HepG2 (cell line): ENCODE data around the gene WASHC4. TPM values are rescaled to one million over a fixed set of nuclear protein-coding genes. Genes with fewer than 3 reads are reported as not detected.

Experiments used
- FOXO1 ChIP-seq: sonication (generic); formaldehyde crosslinking; IDR thresholded peaks from 2 replicates; pipeline ENCODE4 v1.4.0; 2020; ENCODE audit warnings: missing genetic modification reagents
- HNRNPH1 ChIP-seq: fragments of 200-400 bp; formaldehyde crosslinking; optimal IDR thresholded peaks from 2 replicates; pipeline ENCODE3; 2017; ENCODE audit warnings: mild to moderate bottlenecking, low read depth, low read length
- KAT2B ChIP-seq: fragments of 150-350 bp; IDR thresholded peaks from 2 replicates; pipeline ENCODE4 v1.6.1; 2014; ENCODE audit warnings: low read depth, low read length, borderline replicate concordance
- MIER2 ChIP-seq: IDR thresholded peaks from 2 replicates; pipeline ENCODE4 v1.6.1; 2016; ENCODE audit warnings: missing biosample characterization, missing genetic modification reagents
- PPARG ChIP-seq: conservative IDR thresholded peaks from 2 replicates; pipeline ENCODE4 v1.6.1; 2016; ENCODE audit warnings: missing biosample characterization, missing genetic modification reagents
- RBM39 ChIP-seq: fragments of 200-400 bp; formaldehyde crosslinking; IDR thresholded peaks from one replicate; pipeline ENCODE4 v1.6.1; 2018; ENCODE audit warnings: antibody characterized with exemption, mild to moderate bottlenecking, low read depth, low read length; ENCODE audit not compliant: poor library complexity, severe bottlenecking
- RFX1 ChIP-seq: fragments of 450-650 bp; IDR thresholded peaks from 2 replicates; pipeline ENCODE4 v1.6.1; 2017
- ZFP82 ChIP-seq: sonication (generic); formaldehyde crosslinking; IDR thresholded peaks from 2 replicates; pipeline ENCODE4 v1.5.1; 2020; ENCODE audit warnings: mild to moderate bottlenecking, missing genetic modification reagents, borderline replicate concordance
- ZFYVE20 ChIP-seq: sonication (generic); formaldehyde crosslinking; IDR thresholded peaks from 2 replicates; pipeline ENCODE4 v1.8.0; 2023; ENCODE audit warnings: low read depth, mild to moderate bottlenecking, moderate library complexity, missing genetic modification reagents, borderline replicate concordance
- polyA plus RNA-seq, 8 experiments: library from polyadenylated mRNA; depleted of rRNA in 3 of 8; stranded (reverse) in 7 of 8; unstranded in 1 of 8; fragments of >200 nt; fragmentation: Illumina TruSeq in 4 of 8; extraction: Trizol in 4 of 8; gene quantifications; 2 replicates each; pipeline versions ENCODE4 v1.2.1 to v1.2.3, GENCODE V29; 2011 to 2016; ENCODE audit warnings: low read depth in 4 of 8, missing spikeins in 1 of 8, mixed read lengths in 1 of 8; ENCODE audit not compliant: insufficient read depth in 1 of 8
- total RNA-seq, 5 experiments: library from RNA; depleted of rRNA; stranded (reverse); fragments of >200 nt; fragmentation: Illumina TruSeq; extraction: Trizol; gene quantifications; 2 replicates each; pipeline ENCODE4 v1.2.3, GENCODE V29; 2016; ENCODE audit warnings: low read depth in 1 of 5
- TF ChIP-seq, protein P1 (sequence below): sonication (generic); formaldehyde crosslinking; IDR thresholded peaks from 2 replicates; pipeline ENCODE4 v1.8.0; 2022; ENCODE audit warnings: mild to moderate bottlenecking, missing genetic modification reagents, moderate library complexity
- TF ChIP-seq, protein P2 (sequence below): sonication (generic); formaldehyde crosslinking; IDR thresholded peaks from 2 replicates; pipeline ENCODE4 v1.5.1; 2020; ENCODE audit warnings: missing genetic modification reagents, mild to moderate bottlenecking, borderline replicate concordance
- TF ChIP-seq, protein P3 (sequence below): sonication (generic); formaldehyde crosslinking; IDR thresholded peaks from 2 replicates; pipeline ENCODE4 v1.5.0; 2020; ENCODE audit warnings: mild to moderate bottlenecking, missing genetic modification reagents, borderline replicate concordance
- TF ChIP-seq, protein P4 (sequence below): sonication (generic); formaldehyde crosslinking; conservative IDR thresholded peaks from 2 replicates; pipeline ENCODE4 v1.8.1; 2023; ENCODE audit warnings: missing genetic modification reagents
- TF ChIP-seq, protein P5 (sequence below): sonication (generic); formaldehyde crosslinking; conservative IDR thresholded peaks from 2 replicates; pipeline ENCODE4 v1.4.0; 2020; ENCODE audit warnings: missing genetic modification reagents

WASHC4 gene
- total and polyA plus RNA-seq, 2 of the 13 experiments (the other 11 are each of a cell fraction or from before 2014, with no cell fraction given), result 21.0 to 36.3 TPM

DNA sequence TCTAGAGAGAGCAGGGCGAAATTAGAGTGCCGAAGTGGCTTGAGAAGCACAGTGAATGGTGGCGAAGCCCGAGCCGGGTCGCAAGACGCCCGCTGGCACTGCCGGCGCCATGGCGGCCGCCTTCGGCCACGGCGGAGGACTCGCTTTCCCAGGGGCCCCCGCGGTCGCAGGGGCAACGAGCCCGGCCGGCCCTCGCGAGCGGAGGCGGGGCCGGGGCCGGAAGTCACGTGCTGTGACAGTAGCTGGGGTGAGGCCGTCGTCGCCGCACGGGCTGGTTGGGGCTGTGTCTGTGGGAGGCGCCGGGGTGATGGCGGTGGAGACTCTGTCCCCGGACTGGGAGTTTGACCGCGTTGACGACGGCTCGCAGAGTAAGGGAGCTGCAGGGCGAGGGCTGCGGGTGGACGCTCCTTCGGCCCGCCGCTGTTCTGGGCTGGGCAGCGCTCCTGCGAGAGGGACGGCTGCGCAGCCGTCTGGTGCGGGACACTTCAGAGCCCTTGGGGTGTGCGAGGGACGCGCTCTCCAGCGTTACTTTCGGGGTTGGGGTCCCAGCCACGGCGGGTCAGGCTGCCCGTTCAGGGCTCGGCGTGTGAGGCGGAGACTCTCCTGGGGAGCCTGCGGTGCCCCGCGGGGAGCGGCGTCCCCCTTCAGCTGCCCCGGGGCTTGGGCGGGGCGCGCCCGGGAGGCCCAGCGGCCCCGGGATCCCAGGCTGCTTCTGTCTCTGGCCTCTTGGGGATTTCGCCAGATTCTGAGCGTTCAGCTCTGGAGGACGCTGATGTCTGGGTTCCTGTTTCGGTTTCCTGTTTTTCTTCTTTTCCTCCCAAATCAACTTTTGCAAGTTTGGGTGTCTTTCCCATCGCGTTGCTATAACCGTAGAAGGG, at the start of gene WASHC4 (continued):
- TF ChIP-seq, protein P1, sequence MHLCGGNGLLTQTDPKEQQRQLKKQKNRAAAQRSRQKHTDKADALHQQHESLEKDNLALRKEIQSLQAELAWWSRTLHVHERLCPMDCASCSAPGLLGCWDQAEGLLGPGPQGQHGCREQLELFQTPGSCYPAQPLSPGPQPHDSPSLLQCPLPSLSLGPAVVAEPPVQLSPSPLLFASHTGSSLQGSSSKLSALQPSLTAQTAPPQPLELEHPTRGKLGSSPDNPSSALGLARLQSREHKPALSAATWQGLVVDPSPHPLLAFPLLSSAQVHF, result peak; percentile 92; the same call in 1 of the 2 replicates
- TF ChIP-seq, protein P2, sequence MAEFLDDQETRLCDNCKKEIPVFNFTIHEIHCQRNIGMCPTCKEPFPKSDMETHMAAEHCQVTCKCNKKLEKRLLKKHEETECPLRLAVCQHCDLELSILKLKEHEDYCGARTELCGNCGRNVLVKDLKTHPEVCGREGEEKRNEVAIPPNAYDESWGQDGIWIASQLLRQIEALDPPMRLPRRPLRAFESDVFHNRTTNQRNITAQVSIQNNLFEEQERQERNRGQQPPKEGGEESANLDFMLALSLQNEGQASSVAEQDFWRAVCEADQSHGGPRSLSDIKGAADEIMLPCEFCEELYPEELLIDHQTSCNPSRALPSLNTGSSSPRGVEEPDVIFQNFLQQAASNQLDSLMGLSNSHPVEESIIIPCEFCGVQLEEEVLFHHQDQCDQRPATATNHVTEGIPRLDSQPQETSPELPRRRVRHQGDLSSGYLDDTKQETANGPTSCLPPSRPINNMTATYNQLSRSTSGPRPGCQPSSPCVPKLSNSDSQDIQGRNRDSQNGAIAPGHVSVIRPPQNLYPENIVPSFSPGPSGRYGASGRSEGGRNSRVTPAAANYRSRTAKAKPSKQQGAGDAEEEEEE (CRISPR knock-in tag), result 0 out of 2 replicates have a peak, but pooled peaks have one; percentile 22
- TF ChIP-seq, protein P3, sequence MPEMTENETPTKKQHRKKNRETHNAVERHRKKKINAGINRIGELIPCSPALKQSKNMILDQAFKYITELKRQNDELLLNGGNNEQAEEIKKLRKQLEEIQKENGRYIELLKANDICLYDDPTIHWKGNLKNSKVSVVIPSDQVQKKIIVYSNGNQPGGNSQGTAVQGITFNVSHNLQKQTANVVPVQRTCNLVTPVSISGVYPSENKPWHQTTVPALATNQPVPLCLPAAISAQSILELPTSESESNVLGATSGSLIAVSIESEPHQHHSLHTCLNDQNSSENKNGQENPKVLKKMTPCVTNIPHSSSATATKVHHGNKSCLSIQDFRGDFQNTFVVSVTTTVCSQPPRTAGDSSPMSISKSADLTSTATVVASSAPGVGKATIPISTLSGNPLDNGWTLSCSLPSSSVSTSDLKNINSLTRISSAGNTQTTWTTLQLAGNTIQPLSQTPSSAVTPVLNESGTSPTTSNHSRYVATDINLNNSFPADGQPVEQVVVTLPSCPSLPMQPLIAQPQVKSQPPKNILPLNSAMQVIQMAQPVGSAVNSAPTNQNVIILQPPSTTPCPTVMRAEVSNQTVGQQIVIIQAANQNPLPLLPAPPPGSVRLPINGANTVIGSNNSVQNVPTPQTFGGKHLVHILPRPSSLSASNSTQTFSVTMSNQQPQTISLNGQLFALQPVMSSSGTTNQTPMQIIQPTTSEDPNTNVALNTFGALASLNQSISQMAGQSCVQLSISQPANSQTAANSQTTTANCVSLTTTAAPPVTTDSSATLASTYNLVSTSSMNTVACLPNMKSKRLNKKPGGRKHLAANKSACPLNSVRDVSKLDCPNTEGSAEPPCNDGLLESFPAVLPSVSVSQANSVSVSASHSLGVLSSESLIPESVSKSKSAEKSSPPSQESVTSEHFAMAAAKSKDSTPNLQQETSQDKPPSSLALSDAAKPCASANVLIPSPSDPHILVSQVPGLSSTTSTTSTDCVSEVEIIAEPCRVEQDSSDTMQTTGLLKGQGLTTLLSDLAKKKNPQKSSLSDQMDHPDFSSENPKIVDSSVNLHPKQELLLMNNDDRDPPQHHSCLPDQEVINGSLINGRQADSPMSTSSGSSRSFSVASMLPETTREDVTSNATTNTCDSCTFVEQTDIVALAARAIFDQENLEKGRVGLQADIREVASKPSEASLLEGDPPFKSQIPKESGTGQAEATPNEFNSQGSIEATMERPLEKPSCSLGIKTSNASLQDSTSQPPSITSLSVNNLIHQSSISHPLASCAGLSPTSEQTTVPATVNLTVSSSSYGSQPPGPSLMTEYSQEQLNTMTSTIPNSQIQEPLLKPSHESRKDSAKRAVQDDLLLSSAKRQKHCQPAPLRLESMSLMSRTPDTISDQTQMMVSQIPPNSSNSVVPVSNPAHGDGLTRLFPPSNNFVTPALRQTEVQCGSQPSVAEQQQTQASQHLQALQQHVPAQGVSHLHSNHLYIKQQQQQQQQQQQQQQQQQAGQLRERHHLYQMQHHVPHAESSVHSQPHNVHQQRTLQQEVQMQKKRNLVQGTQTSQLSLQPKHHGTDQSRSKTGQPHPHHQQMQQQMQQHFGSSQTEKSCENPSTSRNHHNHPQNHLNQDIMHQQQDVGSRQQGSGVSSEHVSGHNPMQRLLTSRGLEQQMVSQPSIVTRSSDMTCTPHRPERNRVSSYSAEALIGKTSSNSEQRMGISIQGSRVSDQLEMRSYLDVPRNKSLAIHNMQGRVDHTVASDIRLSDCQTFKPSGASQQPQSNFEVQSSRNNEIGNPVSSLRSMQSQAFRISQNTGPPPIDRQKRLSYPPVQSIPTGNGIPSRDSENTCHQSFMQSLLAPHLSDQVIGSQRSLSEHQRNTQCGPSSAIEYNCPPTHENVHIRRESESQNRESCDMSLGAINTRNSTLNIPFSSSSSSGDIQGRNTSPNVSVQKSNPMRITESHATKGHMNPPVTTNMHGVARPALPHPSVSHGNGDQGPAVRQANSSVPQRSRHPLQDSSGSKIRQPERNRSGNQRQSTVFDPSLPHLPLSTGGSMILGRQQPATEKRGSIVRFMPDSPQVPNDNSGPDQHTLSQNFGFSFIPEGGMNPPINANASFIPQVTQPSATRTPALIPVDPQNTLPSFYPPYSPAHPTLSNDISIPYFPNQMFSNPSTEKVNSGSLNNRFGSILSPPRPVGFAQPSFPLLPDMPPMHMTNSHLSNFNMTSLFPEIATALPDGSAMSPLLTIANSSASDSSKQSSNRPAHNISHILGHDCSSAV (CRISPR knock-in tag), result peak; percentile 84; the same call in 1 of the 2 replicates
- TF ChIP-seq ZFYVE20 (CRISPR knock-in tag), result no peak; the same call in 1 of the 2 replicates
- no peak for TF ChIP-seq RFX1
- peak; percentile 51; the same call in 1 of the 2 replicates for TF ChIP-seq PPARG (CRISPR knock-in tag)
- TF ChIP-seq, protein P4, sequence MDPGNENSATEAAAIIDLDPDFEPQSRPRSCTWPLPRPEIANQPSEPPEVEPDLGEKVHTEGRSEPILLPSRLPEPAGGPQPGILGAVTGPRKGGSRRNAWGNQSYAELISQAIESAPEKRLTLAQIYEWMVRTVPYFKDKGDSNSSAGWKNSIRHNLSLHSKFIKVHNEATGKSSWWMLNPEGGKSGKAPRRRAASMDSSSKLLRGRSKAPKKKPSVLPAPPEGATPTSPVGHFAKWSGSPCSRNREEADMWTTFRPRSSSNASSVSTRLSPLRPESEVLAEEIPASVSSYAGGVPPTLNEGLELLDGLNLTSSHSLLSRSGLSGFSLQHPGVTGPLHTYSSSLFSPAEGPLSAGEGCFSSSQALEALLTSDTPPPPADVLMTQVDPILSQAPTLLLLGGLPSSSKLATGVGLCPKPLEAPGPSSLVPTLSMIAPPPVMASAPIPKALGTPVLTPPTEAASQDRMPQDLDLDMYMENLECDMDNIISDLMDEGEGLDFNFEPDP (CRISPR knock-in tag), result no peak
- TF ChIP-seq RBM39, result peak; percentile 94
- peak; percentile 27 for TF ChIP-seq HNRNPH1
- TF ChIP-seq KAT2B, result no peak
- 0 out of 2 replicates have a peak, but pooled peaks have one; percentile 37 for TF ChIP-seq ZFP82
- TF ChIP-seq, protein P5, sequence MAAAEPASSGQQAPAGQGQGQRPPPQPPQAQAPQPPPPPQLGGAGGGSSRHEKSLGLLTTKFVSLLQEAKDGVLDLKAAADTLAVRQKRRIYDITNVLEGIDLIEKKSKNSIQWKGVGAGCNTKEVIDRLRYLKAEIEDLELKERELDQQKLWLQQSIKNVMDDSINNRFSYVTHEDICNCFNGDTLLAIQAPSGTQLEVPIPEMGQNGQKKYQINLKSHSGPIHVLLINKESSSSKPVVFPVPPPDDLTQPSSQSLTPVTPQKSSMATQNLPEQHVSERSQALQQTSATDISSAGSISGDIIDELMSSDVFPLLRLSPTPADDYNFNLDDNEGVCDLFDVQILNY (CRISPR knock-in tag), result peak; percentile 53; the same call in 1 of the 2 replicates
- peak; percentile 9; the same call in 1 of the 2 replicates for TF ChIP-seq FOXO1 (CRISPR knock-in tag)
- TF ChIP-seq MIER2 (CRISPR knock-in tag), result no peak
